SIG-M5 treated with dmso at 0.1 percent for 504 hours (cell line): ENCODE results near the gene LRP3.

ENCODE experiments used
- DNase-seq: peaks from one replicate; lab custom pipeline; 2025; ENCODE audit not compliant: unreplicated experiment; lab: John Stamatoyannopoulos, UW

The LRP3 gene

DNA sequence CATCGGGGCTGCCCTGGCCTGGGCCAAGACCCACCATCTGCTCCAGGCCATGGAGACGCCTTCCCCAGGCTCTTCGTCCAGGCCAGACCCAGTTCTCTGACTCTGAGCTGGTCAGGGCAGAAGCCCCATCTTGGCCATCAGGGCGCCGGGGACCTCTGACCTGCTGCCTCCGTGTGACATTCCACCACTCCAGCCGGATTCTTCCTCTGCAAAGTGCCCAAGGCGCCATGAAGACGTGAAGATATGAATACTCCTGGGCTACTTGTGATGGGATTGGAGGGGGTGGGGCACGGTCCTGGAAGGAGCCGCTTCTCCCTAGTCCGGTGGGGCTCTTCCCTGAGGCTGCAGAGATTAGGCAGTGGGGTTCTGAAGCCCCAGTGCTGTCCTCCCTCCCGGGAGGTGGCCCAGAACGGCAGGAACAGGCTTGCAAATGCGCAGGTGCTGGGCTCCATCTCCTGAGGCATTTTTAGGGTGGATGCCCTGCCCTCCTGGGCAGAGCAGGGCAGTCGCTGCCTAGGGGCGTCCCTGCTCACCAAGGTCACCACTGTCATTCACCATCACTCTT is 57.5 kb downstream of the LRP3 start:
- DNase-seq, result no peak

- no peak for DNase-seq
Observed at GRCh38 chr19:33252418-33252962, 58.4 kb downstream of the LRP3 start.

- DNase-seq, result no peak
Observed at GRCh38 chr19:33252971-33253370, 58.8 kb downstream of the LRP3 start.

GRCh38 chr19:33254245-33254824 is 60.2 kb downstream of the LRP3 start:
- no peak for DNase-seq

- no peak for DNase-seq
Observed at GRCh38 chr19:33255781-33256180, 61.7 kb downstream of the LRP3 start.

DNA sequence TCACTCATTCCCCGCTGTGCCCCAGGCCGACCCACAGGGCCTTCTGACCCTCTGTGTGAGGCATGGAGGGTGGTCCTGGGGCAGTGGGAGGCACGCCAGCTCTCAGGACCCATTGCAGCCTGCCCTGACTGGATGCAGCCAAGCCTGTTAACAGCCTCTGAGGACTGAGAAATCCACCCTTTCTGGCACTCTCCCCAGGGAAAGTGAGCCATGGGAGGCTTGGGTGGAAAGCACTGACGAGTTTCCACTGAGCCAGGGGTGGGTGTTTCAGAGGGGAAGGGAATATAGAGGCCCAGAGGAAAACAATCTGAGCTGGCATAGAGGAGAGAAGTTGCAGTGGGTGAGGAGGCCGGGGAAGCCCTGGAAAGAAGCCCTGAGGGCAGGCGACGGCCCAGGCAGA is 62.1 kb downstream of the LRP3 start:
- DNase-seq, result no peak

DNA sequence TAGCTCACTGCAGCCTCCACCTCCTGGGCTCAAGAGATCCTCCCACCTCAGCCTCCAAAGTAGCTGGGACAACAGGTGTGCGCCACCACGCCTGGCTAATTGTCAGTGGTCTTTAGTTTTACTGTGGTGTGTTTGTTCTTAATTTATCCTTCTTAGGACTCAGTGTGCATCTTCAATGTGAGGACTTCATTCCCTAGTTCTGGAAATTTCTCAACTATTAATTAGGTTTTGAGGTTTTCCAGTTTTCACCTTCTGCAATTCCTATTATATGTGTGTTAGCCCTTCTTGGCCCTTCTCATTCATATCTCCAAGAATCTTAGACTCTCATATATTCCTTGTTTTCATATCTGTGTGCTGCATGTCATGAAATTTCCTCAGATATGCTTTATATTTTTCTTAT is 63.7 kb downstream of the LRP3 start:
- no peak for DNase-seq
